ENCODE measurements around the gene CNTNAP2. TPM values are rescaled to one million over a fixed set of nuclear protein-coding genes. Genes with fewer than 3 reads are reported as not detected.

Gene CNTNAP2
- total and polyA plus RNA-seq, 12 donors, result 0.07 to 0.77 (median 0.24) TPM

DNA sequence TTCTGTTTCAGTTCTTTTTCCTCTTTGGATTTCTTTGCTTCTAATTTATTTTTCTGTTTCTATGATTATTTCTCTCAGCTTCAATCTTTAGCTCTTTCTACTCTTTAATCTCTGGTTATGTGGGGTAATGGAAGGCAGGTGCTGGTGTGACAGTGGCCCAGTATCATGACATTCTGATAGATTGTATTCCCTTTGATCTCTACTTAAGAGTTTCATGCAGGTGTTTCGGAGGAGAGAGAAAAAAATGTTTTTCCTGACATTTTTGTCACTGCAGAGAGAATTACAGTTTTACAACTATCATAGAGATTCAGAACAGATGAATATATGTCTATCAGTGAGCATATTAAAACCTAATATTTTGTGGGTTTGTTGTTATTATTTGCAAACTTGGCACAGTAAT is 524.9 kb downstream of the CNTNAP2 start:
- intact Hi-C loops (cut with DNase I), result no loop called here
- 77 to 85% methylated on average over 1 of the region's 1 CpG for WGBS, 2 donors
- DNase-seq (no peak), ATAC-seq (no peak)
- Histone ChIP-seq H3K4me3 (no peak overlapping the region), H3K36me3 (no peaks in the 10 kb centered on the region), H3K27me3 (no peaks in the 10 kb centered on the region), H3K9me3 (peaks cover 0 to 10% (median 0%) of the 10 kb centered on the region in 11 donors), H3K27ac (no peak overlapping the region), H3K4me1 (no peaks in the 10 kb centered on the region)
- no peak for TF ChIP-seq CTCF (IDR thresholded peaks at IDR 0.05)

DNA sequence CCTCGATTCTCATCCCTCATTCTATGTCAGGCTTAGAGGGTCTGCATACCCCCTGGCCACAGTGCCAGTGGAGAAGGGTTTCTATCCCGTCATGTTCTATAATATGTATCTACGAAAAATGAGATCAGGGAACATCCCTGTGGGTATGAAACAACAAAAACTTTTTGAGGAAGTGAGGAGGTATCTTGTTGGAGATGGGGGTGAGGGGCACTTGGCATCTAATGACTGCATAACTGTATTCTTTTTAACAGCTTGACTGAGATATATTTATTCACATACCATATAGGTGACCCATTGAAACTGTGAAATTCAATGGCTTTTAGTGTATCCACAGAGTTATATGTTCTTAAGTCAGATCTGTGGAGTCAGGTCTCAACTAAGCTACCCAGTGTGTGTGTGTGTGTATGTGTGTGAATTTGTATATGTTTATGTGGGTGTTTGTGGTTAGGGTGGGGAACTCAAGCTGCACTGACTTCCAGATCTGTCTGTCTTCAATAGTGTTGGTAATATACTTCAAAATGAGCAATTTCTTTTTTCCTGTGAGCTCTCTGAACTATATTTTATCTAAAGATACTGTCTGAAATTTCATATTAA is 528.9 kb downstream of the CNTNAP2 start:
- 74 to 80% methylated on average over 3 of the region's 3 CpGs for WGBS, 2 donors
- ATAC-seq (no peak), DNase-seq (no peak)
- no peak overlapping the region for H3K4me3 ChIP-seq
- no peaks in the 10 kb centered on the region for H3K4me1 ChIP-seq
- intact Hi-C loops (cut with DNase I), result no loop called here
- no peaks in the 10 kb centered on the region for H3K36me3 ChIP-seq
- H3K9me3 ChIP-seq, result peaks cover 0 to 18% (median 0%) of the 10 kb centered on the region in 11 donors
- H3K27ac ChIP-seq, result no peak overlapping the region
- TF ChIP-seq CTCF (IDR thresholded peaks at IDR 0.05), result no peak
- H3K27me3 ChIP-seq, result no peaks in the 10 kb centered on the region

DNA sequence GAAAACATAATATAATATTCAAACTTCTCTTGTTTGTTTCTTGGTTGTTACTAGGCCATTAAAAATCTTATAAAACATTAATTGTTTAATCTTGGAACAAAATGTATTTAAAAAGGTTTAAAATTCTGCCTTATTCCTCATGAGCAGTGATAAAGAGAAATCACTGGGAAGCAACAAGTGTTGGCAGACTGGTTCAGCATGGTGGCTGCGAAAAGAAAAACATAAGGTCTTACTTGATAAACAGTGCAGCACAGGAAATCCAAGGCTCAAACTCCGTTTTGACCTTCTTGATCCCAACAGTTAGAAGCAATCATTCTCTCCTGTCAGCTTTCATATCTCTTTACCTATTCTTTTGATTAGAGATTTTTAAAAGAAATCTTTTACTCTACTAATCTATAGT is 530.8 kb downstream of the CNTNAP2 start:
- DNase-seq (no peak), ATAC-seq (no peak)

GRCh38 chr7:146652176-146652575 is 535.6 kb downstream of the CNTNAP2 start:
- WGBS, 2 donors, result 48 to 49% methylated on average over 2 of the region's 2 CpGs
- Histone ChIP-seq H3K4me1 (no peaks in the 10 kb centered on the region), H3K4me3 (no peak overlapping the region), H3K36me3 (no peaks in the 10 kb centered on the region), H3K9me3 (peaks cover 0 to 12% (median 0%) of the 10 kb centered on the region in 11 donors), H3K27me3 (no peaks in the 10 kb centered on the region), H3K27ac (no peak overlapping the region)
- intact Hi-C loops (cut with DNase I), result loop anchor here in 1 of 10 donors (10.0 kb wide), 1 partner anchor 57 kb away; no protein-coding TSS in a partner anchor
- ATAC-seq (no peak), DNase-seq (no peak)
- TF ChIP-seq CTCF (IDR thresholded peaks at IDR 0.05), result no peak

More for the DNA sequence above, 530.8 kb downstream of the CNTNAP2 start:
- Histone ChIP-seq H3K27ac (no peak overlapping the region), H3K4me1 (no peaks in the 10 kb centered on the region), H3K36me3 (no peaks in the 10 kb centered on the region), H3K9me3 (peaks cover 0 to 12% (median 0%) of the 10 kb centered on the region in 11 donors), H3K27me3 (no peaks in the 10 kb centered on the region), H3K4me3 (no peak overlapping the region)
- WGBS, 2 donors, result 28 to 44% methylated on average over 2 of the region's 2 CpGs
- TF ChIP-seq CTCF (IDR thresholded peaks at IDR 0.05), result no peak
- intact Hi-C loops (cut with DNase I), result no loop called here

Data from heart right ventricle (tissue), 16 donors.